HG03159 (cell line): ENCODE measurements around the gene FBXO21.

Experiments used
- ATAC-seq: cut with Tn5 transposase; IDR thresholded peaks from one replicate; pipeline ENCODE4 v1.9.1; 2021; ENCODE audit warnings: mild to moderate bottlenecking, moderate library complexity; ENCODE audit not compliant: unreplicated experiment

The FBXO21 gene

DNA sequence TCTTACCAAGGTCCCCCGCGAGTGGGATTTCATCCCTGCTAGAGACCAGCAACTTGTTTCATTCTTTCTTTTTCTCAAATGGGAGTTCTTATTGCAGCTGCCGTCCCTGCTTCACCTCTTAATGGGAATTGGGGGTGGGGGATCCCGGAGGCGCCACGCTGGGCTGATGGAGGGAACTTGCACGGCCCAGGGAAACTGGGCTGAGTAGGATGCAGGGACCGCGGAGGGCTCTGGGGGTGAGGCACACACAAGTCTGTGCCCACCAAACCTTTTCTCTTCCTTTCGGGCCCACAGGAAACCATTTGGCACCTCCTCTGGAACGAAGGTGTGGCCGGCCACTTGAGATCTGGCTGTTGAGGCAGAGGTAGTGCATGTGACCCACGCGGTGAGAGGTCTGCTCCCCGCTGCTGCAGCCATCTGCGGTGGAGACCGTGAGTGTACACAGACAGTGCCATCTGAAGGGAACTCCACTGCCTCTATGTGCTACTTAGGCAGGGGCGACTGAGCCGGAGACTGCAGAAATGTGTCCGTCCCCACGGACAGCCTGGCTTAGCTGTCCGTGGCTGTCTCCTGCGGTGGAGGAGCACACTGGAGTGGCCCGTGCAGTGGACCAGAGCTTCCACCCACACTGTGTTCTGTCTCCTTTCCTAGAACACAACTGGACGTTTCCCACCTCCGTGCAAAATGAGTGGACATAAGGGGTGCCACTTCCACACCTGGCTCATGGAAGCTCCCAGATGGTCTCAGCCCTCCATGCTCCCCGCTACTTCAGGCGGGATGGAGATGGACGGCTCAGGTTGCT lies 49.0 kb downstream of the FBXO21 start:
- no peak for ATAC-seq

DNA sequence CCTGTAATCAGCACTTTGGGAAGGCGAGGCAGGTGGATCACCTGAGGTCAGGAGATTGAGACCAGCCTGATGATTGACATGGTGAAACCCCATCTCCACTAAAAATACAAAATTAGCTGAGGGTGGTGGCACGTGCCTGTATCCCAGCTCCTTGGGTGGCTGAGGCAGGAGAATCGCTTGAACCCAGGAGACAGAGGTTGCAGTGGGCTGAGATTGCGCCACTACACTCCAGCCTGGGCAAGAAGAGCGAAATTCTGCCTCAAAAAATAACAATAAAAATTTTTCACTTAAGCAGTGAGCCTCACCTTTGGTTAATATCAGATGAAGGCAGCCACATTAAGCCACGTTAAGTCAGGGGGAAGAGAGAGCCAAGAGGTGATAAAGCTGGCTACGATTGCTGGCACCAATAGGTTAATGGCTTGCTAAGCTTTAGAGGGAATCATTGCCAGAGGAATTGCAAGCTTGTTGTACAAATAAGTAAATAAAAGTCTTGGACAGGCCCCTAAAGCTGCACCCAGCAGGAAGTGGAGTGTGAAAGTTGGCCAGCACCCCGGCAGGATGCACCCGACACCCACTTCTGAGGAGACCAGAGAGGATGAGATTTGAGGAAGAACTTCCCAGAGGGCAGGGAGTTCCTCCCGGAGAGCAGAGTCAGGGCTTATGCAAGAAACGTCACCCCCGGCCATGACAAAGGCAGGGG lies 49.7 kb downstream of the FBXO21 start:
- no peak for ATAC-seq

DNA sequence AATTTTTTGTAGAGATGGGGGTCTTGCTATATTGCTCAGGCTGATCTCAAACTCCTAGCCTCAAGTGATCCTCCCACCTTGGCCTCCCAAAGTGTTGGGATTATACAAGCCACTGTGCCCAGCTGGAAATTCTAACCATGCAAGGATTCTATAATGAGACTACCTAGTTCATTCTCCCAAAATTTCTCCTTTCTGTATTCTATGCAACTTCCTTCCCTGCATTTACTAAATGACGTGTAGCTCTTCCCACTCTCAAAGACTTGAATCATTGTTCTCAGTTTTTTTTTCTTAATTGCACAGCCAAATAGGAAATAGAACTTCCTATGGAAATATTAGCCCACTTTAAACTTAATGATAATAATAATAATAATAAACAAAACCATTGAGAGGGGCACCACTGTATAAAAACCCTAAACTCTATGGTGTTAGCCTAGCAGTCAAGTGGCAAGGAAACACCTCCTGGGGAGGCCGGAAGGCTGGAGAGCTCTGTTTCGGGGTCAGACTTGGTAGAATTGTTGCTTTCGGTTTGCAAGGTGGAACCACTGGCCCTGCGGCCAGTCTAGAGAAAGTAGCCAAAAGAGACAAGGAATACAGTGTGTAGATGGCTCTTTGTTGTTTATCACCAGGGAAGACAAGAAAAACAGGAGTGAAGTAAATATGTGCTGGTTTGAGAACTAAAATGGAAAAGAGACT lies 51.1 kb downstream of the FBXO21 start:
- no peak for ATAC-seq

DNA sequence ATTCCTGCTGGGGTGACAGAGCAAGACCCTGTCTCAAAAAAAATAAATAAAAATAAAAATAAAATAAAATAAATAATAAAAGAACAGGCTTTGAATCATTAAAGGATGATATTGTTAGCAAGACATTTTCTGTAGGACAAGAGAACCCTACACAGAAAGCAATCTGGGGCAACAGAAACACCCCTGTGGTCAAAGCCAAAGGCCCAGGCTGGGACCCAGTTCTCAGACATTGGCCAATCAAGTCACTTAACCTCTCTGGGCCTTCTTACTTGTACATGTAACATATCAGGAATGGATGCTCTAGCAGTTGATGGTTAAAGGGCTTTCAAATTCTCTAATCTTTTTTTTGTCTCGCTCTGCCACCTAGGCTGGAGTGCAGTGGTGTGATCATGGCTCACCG lies 55.5 kb downstream of the FBXO21 start:
- no peak for ATAC-seq

DNA sequence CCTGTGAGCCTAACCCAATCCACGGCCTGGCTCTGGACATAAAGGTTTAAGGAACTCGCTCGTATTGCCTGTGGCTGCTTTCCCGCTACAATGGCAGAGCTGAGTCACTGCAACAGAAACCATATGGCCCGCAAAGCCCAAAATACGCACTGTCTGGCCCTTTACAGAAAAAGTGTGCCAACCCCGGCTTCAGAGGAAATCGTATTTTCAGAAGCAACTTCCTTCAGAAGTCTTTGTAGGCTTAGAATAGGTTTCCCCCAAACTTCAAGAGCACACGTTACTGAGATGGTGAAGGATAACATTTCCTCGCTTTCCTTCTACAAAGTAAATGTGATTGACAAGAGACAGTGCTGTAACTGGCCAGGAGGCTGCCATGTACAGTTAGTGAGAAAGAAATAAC lies 56.2 kb downstream of the FBXO21 start:
- ATAC-seq = no peak

DNA sequence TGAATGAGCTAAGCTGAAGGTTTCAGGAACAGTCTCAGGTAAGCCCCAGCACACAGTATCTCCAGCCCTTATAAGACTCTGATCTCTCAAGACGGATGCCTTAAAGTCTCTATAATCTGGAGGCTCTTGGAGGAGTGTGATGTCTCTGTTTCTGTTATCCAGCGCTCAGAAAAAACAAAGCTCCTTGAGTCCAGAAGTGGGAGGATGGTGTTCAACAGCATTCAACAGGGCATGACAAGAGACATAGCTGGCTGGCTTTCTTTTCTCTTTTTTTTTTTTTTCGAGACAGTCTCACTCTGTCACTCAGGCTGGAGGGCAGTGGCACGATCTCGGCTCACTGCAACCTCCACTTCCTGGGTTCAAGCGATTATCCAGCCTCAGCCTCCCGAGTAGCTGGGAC lies 59.5 kb downstream of the FBXO21 start:
- no peak for ATAC-seq

DNA sequence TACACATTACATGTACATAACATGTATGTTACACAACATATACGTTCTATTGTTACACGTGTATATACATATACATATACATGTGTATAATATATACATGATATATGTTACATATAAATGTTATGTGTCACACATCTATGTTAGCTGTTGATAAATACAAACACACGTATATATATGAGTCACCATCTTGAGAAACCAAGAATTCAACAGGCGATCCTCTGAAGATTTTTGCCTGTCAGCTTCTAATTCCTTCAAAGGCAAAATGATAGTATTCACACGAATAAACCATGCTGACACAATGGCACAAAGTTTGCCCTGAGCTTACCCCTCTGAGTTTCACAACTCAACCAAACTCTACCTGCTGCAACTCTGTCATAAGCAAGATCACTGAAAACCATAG lies 60.9 kb downstream of the FBXO21 start:
- ATAC-seq = no peak

DNA sequence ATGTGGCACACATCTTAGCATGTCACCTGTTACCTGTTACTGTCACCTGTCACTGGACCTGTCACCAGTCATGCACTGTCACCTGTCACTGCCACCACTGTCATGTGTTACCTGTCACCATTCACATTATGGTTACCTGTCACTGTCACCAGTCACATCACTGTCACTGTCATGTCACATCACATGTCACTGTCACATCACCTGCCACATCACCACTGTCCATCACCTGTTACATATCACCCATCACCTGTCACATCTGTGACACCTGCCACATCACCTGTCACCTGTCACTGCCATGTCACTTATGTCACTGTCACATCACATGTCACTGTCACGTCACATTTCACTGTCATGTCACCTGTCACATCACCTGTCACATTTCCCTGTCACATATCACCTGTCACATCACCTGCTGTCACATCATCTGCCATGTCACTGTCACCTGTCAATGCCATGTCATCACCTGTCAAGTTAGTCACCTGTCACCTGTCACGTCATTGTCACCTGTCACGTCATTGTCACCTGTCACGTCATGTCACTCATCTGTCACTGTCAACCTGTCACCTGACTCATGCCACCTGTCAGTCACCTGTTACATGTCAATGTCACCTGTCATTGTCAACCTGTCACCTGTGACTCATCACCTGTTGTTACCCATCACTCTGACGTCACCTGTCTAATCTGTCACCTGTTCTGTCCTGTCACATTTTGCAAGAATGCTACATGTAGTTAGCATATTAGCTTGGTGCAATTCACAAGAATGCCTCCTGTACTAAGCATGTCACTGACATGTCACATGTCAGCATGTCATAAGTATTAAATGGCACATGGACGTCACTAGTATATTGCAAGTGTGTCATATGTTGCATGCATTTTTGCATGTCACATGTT lies 62.1 kb downstream of the FBXO21 start:
- ATAC-seq = no peak

DNA sequence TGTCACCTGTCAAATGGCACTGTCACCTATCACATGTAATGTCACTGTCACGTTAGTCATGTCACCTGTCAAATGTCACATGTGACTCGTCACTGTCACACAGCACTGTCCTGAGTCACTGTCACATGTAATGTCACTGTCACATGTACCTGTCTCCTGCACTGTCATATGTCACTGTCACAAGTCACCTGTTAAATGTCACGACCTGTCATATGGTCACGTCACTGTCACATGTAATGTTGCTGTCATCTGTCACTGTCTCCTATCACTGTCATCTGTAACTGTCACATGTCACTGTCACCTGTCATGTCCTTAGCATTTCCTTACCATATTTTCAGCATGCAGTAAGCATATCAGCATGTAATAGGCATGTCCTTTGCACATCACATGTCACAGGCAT lies 63.9 kb downstream of the FBXO21 start:
- no peak for ATAC-seq

DNA sequence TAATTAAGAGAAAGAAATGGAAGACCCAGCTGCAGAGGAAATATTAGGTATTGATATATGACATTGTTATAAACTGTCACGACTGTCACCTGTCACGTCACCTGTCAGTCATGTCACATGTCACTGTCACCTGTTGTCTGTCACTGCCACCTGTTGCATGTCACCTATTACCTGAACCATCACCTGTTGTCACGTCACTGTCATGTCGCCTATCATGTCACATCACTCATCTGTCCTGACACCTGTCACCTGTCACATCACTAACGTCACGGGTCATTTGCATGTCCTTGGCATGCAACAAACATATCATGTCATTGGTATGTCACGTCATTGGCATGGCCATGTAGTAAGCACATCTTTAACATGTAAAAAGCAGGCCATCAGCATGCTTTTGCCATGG lies 64.5 kb downstream of the FBXO21 start:
- ATAC-seq = no peak

DNA sequence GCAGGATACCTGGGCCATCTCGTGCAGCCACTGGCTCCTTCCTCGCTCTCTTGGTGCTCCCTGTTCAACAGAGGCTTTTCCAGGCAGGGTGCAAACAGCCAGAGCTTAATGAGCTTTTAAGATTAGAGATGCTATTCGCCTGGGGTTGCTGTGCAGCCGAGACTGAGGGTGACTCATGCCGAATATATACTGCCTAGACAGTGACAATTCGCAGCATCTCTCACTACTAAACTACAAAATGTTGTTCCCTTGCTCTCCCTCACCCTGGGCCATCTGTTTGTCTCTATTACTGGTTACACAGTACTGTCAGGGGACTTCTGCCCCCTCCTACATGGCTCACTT lies 65.0 kb downstream of the FBXO21 start:
- ATAC-seq = no peak

DNA sequence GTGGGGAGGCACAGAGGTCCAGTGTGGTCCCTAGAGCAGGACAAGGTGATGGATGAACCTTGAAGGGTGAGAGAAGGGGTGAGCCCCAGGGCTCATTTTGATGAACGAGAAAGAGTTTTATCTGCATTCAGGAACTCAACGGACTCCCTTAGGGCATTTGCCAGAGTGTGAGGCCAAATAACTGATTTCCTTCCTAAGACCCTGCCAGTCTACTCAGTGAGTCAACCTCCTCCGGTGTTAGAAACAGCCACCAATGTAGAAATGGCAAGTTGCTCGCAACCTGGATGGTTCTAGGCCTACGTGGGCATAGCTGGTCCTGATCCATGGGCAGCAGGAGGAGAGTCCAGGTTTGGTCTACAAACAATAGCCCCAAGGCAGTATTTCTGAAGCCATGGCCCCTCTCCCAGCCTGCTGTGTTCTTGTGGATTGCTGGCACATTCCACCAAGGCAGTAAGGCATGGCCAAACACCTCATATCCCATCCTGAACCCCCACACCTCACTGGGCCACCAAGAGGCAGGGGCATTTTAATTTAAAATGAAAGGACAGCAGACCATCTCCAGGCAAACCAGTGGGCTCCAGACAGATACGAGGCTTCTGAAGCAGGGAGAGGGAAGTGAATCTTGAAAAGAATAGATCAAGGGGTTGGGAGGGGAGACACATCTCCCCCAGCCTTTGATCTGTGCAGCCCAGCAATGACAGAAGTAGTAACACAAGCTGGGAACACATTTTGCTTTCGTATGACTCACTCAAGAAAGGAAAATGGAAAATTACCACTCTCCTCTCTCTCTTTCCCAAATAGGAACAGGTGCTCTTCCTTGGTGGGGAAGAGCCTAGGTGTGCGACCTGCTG lies 65.6 kb downstream of the FBXO21 start:
- ATAC-seq = no peak

DNA sequence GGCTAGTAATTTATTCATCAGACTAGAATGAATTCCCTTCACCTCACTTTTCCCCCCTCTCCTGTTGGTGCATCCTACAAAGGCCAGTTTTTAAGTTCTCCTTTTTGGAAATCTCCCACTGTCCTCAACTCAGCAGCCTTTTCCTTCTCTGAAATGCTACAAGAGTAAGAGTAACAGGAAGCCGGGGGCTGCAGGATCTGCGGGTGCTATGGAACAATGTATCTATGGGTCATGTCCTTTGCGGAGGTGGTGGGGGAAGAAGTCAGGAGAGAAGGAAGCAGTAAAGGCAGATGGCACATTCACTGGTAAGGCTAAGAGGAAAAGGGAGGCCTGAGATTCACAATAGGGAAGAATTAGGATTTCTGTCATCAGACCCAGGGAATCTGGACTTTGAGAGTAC lies 68.8 kb downstream of the FBXO21 start:
- ATAC-seq = no peak

DNA sequence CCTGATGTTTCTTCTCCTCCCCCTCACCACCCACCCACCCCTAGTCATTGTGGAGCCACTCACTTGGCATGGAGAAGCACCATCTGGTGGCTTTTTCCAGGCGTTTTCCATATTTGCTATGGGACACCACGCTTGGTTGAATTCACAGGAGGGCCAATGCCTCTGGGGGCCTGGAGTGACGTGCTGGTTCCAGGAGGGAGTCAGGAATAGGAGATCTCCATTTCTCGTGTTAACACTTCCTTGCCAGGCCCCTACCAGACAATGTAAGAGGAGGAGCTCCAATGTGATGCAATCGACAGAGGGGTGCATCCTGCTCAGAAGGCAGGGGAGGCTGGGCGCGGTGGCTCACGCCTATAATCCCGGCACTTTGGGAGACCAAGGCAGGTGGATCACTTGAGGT lies 69.5 kb downstream of the FBXO21 start:
- no peak for ATAC-seq

DNA sequence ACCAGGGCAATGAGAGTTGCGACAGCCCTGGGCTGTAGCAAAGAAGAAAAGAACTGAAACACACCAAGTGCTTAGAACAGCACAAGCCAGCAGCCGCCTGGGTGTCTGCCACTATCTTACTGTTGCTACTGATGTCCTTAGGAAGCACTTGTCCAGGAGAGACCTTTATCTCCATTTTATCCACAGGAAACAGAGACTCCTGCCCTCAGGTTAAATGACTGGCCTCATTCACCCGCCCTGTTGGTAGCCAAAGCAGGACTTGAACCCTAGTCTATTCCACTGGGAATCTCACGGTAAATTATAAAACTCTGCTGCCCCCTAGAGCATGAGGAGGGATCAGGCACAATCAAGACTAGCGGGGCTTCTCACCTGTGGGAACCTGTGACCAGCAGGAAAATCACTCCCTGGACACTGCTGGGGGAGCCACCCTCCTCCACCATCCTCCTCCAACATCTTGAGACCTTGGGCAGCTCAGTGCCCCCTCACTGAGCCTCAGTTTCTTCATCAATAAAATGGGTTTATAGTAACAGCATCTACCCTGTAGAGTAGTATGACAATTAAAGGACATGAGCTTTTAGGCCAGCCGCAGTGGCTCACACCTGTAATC lies 70.6 kb downstream of the FBXO21 start:
- ATAC-seq = peak; percentile 57

DNA sequence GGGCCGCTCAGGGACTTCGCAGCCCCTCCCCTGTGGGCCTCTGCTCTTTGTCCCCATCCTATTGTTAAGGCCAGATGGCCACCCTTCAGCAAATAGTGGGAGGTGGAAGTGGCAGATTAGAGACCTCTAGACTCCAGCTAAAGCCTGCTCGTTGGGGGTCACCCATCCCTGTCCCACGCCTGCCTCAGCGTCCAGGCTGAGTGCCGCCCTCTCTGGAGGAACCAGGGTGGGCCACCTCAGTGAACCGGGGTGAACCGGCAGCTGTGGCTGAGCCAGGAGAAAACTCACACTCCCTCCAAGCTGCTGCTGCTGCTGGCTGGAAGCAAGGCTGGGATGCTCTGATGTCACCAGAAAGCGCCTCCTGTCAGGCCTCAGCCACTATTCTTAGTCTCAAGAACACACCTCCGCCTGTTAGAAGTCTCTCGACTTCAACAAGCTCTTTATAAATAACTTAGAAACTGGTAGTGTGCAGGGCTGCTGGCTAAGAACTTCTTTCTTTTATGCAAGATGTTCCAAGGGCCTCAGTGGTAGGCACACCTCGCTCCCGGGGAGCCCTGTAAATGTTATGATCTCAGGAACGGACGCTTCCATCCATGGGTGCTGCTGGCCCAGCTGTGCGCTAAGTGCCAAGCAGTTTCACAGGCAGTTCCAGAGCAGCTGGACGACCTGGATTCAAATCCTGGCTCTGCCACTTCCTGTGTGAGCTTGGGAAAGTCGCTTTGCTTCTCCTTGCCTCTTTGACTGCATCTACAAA lies 71.3 kb downstream of the FBXO21 start:
- ATAC-seq = no peak

DNA sequence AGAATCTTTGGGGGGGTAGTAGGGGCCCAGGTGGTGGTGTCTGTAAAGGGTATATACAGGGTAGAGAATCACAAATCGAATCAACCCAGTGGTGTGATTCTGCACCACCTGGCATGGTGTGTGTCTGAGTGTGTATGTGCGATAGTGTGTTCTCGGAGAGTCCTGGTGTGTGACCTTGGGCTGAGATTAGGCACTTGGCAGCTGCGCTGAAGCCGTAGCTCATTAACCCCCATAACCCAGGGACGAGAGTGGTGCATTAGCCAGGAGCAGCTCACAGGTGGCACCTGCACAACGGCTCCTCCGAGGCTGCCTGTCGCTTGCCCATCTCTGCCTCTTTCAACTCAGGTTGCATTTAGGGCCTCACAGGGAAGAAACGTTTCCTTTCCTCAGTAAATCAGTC lies 75.5 kb downstream of the FBXO21 start:
- no peak for ATAC-seq

DNA sequence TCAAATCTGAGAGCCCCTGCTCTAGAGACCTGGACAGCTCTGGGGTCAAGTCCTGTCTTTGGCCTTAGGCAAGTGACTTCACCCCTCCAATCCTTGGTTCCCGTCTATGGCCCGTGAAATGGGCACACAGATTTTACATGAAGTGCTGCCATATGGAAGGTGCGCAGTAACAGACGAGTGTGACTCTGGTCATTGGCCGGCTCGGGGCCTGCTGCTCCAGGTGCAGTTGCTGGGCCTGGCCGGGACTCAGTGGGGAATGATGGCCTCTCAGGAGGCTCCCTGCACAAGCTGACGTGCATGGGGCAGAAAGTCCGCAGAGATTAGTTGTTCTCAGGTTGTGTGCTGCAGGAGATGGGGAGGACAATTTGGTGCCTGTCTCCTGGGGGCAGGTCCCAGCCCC lies 77.0 kb downstream of the FBXO21 start:
- no peak for ATAC-seq
